GM23338 (cell line): ENCODE results near the gene RAB44. TPM values are rescaled to one million over a fixed set of nuclear protein-coding genes. Genes with fewer than 3 reads are reported as not detected.

Source experiments
- ATAC-seq: fragments of 200-7000 bp; cut with Tn5 transposase; 3 replicates; pipeline ENCODE4 v1.9.1; 2020
- DNase-seq: peaks from one replicate; pipeline ENCODE4 v3.0.0-alpha.2; 2015; ENCODE audit warnings: low spot score
- H2AFZ ChIP-seq: fragments of 200-600 bp; sonication (generic); 2 replicates; pipeline ENCODE4 v1.8.0; 2016; ENCODE audit warnings: antibody characterized with exemption, mild to moderate bottlenecking, moderate library complexity
- H3F3A ChIP-seq: fragments of 200-600 bp; sonication (generic); replicated peaks from 2 replicates; pipeline ENCODE4 v1.8.0; 2017; ENCODE audit warnings: antibody characterized with exemption, mixed run types, low read depth
- H3K27ac ChIP-seq: fragments of 200-600 bp; sonication (generic); 2 replicates; pipeline ENCODE4 v1.6.1; 2016; ENCODE audit warnings: low read depth
- H3K27me3 ChIP-seq: fragments of 200-600 bp; sonication (generic); 2 replicates; pipeline ENCODE4 v1.8.0; 2016; ENCODE audit warnings: mild to moderate bottlenecking, mixed run types, moderate library complexity; ENCODE audit not compliant: insufficient read depth
- H3K36me3 ChIP-seq: fragments of 200-600 bp; sonication (generic); 2 replicates; pipeline ENCODE4 v1.8.0; 2016; ENCODE audit warnings: mild to moderate bottlenecking; ENCODE audit not compliant: insufficient read depth
- H3K4me1 ChIP-seq: fragments of 200-600 bp; sonication (generic); 2 replicates; pipeline ENCODE4 v1.8.0; 2016; ENCODE audit warnings: mild to moderate bottlenecking, moderate library complexity; ENCODE audit not compliant: insufficient read depth
- H3K4me2 ChIP-seq: fragments of 200-600 bp; sonication (generic); 2 replicates; pipeline ENCODE4 v1.7.1; 2017; ENCODE audit warnings: mixed run types
- H3K4me3 ChIP-seq: fragments of 200-600 bp; sonication (generic); 2 replicates; pipeline ENCODE4 v1.6.1; 2016; ENCODE audit warnings: mixed run types
- H3K79me2 ChIP-seq: fragments of 200-600 bp; sonication (generic); replicated peaks from 2 replicates; pipeline ENCODE4 v1.8.0; 2017; ENCODE audit warnings: mild to moderate bottlenecking; ENCODE audit not compliant: insufficient read depth
- H3K9me2 ChIP-seq: fragments of 200-600 bp; sonication (generic); 2 replicates; pipeline ENCODE4 v1.8.0; 2017; ENCODE audit not compliant: insufficient read depth
- H4K20me1 ChIP-seq: fragments of 200-600 bp; sonication (generic); replicated peaks from 2 replicates; pipeline ENCODE4 v1.8.0; 2017; ENCODE audit warnings: mild to moderate bottlenecking; ENCODE audit not compliant: insufficient read depth
- H3K27ac Mint-ChIP-seq: 2 replicates; pipeline ENCODE4 v1.8.0; 2020; ENCODE audit warnings: inconsistent platforms, mild to moderate bottlenecking, moderate library complexity, mixed read lengths
- H3K27me3 Mint-ChIP-seq: 3 replicates; pipeline ENCODE4 v1.8.0; 2022; ENCODE audit warnings: low read depth, mild to moderate bottlenecking, moderate library complexity, mixed read lengths, inconsistent platforms; ENCODE audit not compliant: insufficient read depth, poor library complexity
- H3K36me3 Mint-ChIP-seq: 3 replicates; pipeline ENCODE4 v1.8.0; 2021; ENCODE audit warnings: low read depth, mild to moderate bottlenecking, inconsistent platforms, moderate library complexity, mixed read lengths
- H3K4me1 Mint-ChIP-seq: 3 replicates; pipeline ENCODE4 v1.8.0; 2020; ENCODE audit warnings: mild to moderate bottlenecking, inconsistent platforms, mixed read lengths
- H3K4me3 Mint-ChIP-seq: 3 replicates; pipeline ENCODE4 v1.8.0; 2021; ENCODE audit warnings: moderate library complexity, mild to moderate bottlenecking, inconsistent platforms, mixed read lengths
- H3K9me3 Mint-ChIP-seq: 3 replicates; pipeline ENCODE4 v1.8.0; 2020; ENCODE audit warnings: moderate library complexity, mild to moderate bottlenecking, inconsistent platforms, mixed read lengths
- CREB1 ChIP-seq: fragments of 250-450 bp; sonication (Bioruptor Pico); IDR thresholded peaks from 2 replicates; pipeline ENCODE4 v1.5.0; 2020; ENCODE audit warnings: low read depth, mild to moderate bottlenecking, moderate library complexity
- CTCF ChIP-seq, 2 experiments: fragments of 200-600 bp in 1 of 2; sonication (generic) in 1 of 2; conservative IDR thresholded peaks; 2 replicates each; pipeline versions ENCODE4 v1.5.1 to v1.6.1; 2016 to 2017; ENCODE audit warnings: antibody characterized with exemption in 2 of 2, low read depth in 2 of 2, mild to moderate bottlenecking in 2 of 2, moderate library complexity in 1 of 2
- ETS1 ChIP-seq: IDR thresholded peaks from 2 replicates; pipeline ENCODE4 v1.6.1; 2016; ENCODE audit warnings: antibody characterized with exemption
- EZH2 ChIP-seq: fragments of 200-600 bp; sonication (generic); IDR thresholded peaks from one replicate; pipeline ENCODE4 v1.8.0; 2017; ENCODE audit warnings: antibody characterized with exemption, mild to moderate bottlenecking, low read depth; ENCODE audit not compliant: unreplicated experiment
- EZH2phosphoT487 ChIP-seq: fragments of 200-600 bp; sonication (generic); IDR thresholded peaks from one replicate; pipeline ENCODE4 v1.8.1; 2018; ENCODE audit warnings: antibody characterized with exemption; ENCODE audit not compliant: unreplicated experiment
- JUNB ChIP-seq: IDR thresholded peaks from one replicate; pipeline ENCODE4 v1.6.1; 2016; ENCODE audit warnings: antibody characterized with exemption; ENCODE audit not compliant: unreplicated experiment
- NANOG ChIP-seq: IDR thresholded peaks from 2 replicates; pipeline ENCODE4 v1.6.1; 2016; ENCODE audit warnings: antibody characterized with exemption, borderline replicate concordance
- POLR2AphosphoS5 ChIP-seq: IDR thresholded peaks from 2 replicates; pipeline ENCODE4 v1.6.1; 2016; ENCODE audit warnings: antibody characterized with exemption, low read depth
- REST ChIP-seq: IDR thresholded peaks from one replicate; pipeline ENCODE4 v1.6.1; 2018; ENCODE audit warnings: antibody characterized with exemption; ENCODE audit not compliant: unreplicated experiment
- STAT1 ChIP-seq: IDR thresholded peaks from one replicate; pipeline ENCODE4 v1.6.1; 2016; ENCODE audit warnings: antibody characterized with exemption; ENCODE audit not compliant: unreplicated experiment
- ZNF114 ChIP-seq: fragments of 250-450 bp; sonication (Bioruptor Pico); IDR thresholded peaks from 2 replicates; pipeline ENCODE4 v1.5.0; 2020; ENCODE audit warnings: mild to moderate bottlenecking, moderate library complexity
- polyA plus RNA-seq: library from polyadenylated mRNA; unstranded; fragments of >200 nt; fragmentation: Nextera tagmentation; extraction: Ambion mirVana; gene quantifications from 2 replicates; pipeline ENCODE4 v1.2.1, GENCODE V29; 2016
- total RNA-seq: library from RNA; depleted of rRNA; stranded (reverse); fragments of >200 nt; shearing (Covaris generic); gene quantifications from 2 replicates; pipeline ENCODE4 v1.2.3, GENCODE V29; 2014

RAB44 gene
- total and polyA plus RNA-seq, 2 experiments from 2014 or later: not detected

GRCh38 chr6:36702656-36703055 lies 5.0 kb downstream of the RAB44 start:
- no peak overlapping the region for H3K27ac Mint-ChIP-seq
- no peak for ATAC-seq
- no peaks in the 10 kb centered on the region for H3K36me3 ChIP-seq

More at GRCh38 chr6:36702656-36703055, 5.0 kb downstream of the RAB44 start:
- Histone ChIP-seq H3F3A (no peaks in the 10 kb centered on the region), H3K27me3 (no peaks in the 10 kb centered on the region), H3K4me2 (no peak overlapping the region), H3K27ac (no peak overlapping the region), H3K4me1 (no peaks in the 10 kb centered on the region), H3K79me2 (no peaks in the 10 kb centered on the region), H3K4me3 (no peak overlapping the region), H4K20me1 (no peaks in the 10 kb centered on the region), H2AFZ (no peak overlapping the region), H3K9me2 (no peaks in the 10 kb centered on the region)
- no peaks in the 10 kb centered on the region for H3K9me3 Mint-ChIP-seq
- no peaks in the 10 kb centered on the region for H3K36me3 Mint-ChIP-seq
- H3K4me3 Mint-ChIP-seq: no peak overlapping the region
- TF ChIP-seq STAT1: no peak
- no peak for TF ChIP-seq REST
- TF ChIP-seq ZNF114 (CRISPR knock-in tag): no peak
- no peak for TF ChIP-seq CTCF (conservative IDR thresholded peaks at IDR 0.05; ENCODE audit: low read depth in 2 of 2)
- TF ChIP-seq EZH2: no peak
- TF ChIP-seq POLR2AphosphoS5: no peak
- TF ChIP-seq JUNB: no peak
- no peak for TF ChIP-seq CREB1 (CRISPR knock-in tag)
- no peak for TF ChIP-seq NANOG
- TF ChIP-seq EZH2phosphoT487: no peak
- no peak for TF ChIP-seq ETS1
- H3K27me3 Mint-ChIP-seq: peaks cover 1% of the 10 kb centered on the region
- DNase-seq: no peak
- no peaks in the 10 kb centered on the region for H3K4me1 Mint-ChIP-seq
